Mucosa of rectum (tissue), 2 donors: ENCODE measurements around the gene FIS1.
A peak's percentile ranks its signal among the peaks of the same experiment; 100 is the strongest.
"Not testable (repeated sequence)": the region's sequence is repeated elsewhere in the genome, so short reads cannot be mapped to it uniquely, and the experiment has no call there.

ENCODE experiments used
- H3K27ac ChIP-seq, 2 donors: one replicate each; pipeline ENCODE4 v1.7.0; 2013; ENCODE audit warnings: inconsistent platforms in 2 of 2, low read depth in 2 of 2, low read length in 2 of 2
- H3K27me3 ChIP-seq, 2 donors: one replicate each; pipeline ENCODE4 v1.7.0; 2013; ENCODE audit warnings: low read length in 2 of 2; ENCODE audit not compliant: control insufficient read depth in 2 of 2, insufficient read depth in 2 of 2
- H3K36me3 ChIP-seq, 2 donors: one replicate each; pipeline ENCODE4 v1.7.0; 2013; ENCODE audit warnings: low read length in 2 of 2; ENCODE audit not compliant: control insufficient read depth in 2 of 2, insufficient read depth in 2 of 2
- H3K4me1 ChIP-seq, 2 donors: one replicate each; pipeline ENCODE4 v1.7.0; 2013; ENCODE audit warnings: low read length in 2 of 2, mild to moderate bottlenecking in 1 of 2; ENCODE audit not compliant: control insufficient read depth in 2 of 2, insufficient read depth in 2 of 2
- H3K4me3 ChIP-seq, 2 donors: one replicate each; pipeline ENCODE4 v1.7.0; 2013; ENCODE audit warnings: low read length in 2 of 2
- H3K9ac ChIP-seq, 2 donors: one replicate each; pipeline ENCODE4 v1.7.0; 2013; ENCODE audit warnings: low read length in 2 of 2, low read depth in 1 of 2, mild to moderate bottlenecking in 1 of 2
- H3K9me3 ChIP-seq, 2 donors: one replicate each; pipeline ENCODE4 v1.7.0; 2013; ENCODE audit warnings: low read length in 2 of 2; ENCODE audit not compliant: control insufficient read depth in 2 of 2
- donor health status: healthy.
- donor health status: Normal muscosa, but diverticular disease.

Gene FIS1

GRCh38 chr7:101255796-101256195 is 10.9 kb upstream of the FIS1 start:
- Histone ChIP-seq H3K4me3 (no peak overlapping the region), H3K27ac (no peak overlapping the region), H3K4me1 (peaks cover 5 to 9% of the 10 kb centered on the region in 2 donors), H3K9ac (no peak overlapping the region), H3K9me3 (no peaks in the 10 kb centered on the region), H3K36me3 (no peaks in the 10 kb centered on the region), H3K27me3 (no peaks in the 10 kb centered on the region)

DNA sequence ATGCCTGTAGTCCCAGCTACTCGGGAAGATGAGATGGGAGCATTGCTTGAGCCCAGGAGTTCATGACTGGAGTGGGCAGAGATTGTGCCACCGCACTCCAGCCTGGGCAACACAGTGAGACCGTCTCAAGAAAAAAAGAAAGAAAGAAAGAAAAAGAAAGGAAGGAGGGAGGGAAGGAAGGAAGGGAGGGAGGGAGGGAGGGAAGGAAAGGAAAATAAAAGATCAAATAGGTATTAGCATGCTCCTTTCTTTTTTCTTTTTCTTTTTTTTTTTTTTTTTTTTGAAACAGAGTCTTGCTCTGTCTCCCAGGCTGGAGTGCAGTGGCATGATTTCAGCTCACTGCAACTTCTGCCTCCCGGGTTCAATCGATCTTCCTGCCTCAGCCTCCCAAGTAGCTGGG is 8.3 kb upstream of the FIS1 start:
- not testable (repeated sequence) for H3K27me3 ChIP-seq, H3K9ac ChIP-seq, H3K36me3 ChIP-seq, H3K27ac ChIP-seq, H3K9me3 ChIP-seq, H3K4me1 ChIP-seq
- H3K4me3 ChIP-seq: peak overlapping the region in 1 of 2 donors; percentile 99

DNA sequence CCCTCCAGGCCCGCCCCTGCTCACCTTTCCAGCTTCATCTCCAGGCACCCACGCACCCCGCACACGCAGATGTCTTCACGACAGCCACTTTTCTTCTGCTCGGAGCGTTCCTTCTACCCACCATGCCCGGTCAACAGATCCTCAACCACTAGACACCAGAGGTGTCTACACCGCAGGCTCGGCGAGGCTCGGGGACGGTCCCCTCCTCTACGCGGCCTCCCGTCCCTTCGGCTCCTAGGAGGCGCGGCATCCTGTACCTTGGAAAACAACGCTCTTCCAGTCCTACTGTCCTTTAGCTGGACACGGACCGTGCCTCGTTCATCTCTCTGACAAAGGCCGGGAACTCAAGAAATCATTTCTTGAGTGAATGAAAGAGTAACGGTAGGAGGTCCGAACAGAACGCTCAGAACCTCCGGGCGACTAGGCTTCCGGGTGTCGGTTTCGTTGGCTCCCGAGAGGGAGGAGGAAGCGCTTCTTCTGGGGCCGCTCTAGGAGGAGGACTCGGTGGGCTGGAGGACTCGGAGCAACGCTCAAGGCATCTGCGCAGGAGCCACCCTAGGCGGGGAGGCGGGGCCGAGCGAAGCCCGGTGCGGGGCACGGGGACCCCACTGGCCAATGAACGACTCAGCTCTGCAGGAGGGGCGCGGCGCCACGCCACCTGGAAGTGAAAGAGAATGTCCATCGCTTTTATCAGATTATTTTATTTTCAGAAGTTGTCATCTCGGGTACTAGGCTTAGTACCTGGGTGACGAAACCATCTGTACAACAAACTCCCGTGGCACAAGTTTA is 7.2 kb upstream of the FIS1 start:
- Histone ChIP-seq H3K9me3 (no peaks in the 10 kb centered on the region), H3K36me3 (peaks cover 4 to 5% of the 10 kb centered on the region in 2 donors), H3K27ac (peak overlapping the region; percentile 73 to 86), H3K4me3 (peak overlapping the region; percentile 87 to 99), H3K9ac (peak overlapping the region; percentile 81 to 92), H3K4me1 (peaks cover 9 to 10% of the 10 kb centered on the region in 2 donors), H3K27me3 (no peaks in the 10 kb centered on the region)

- Histone ChIP-seq H3K4me1 (peaks cover 10 to 11% of the 10 kb centered on the region in 2 donors), H3K9me3 (no peaks in the 10 kb centered on the region), H3K27ac (no peak overlapping the region), H3K36me3 (peaks cover 4 to 5% of the 10 kb centered on the region in 2 donors), H3K4me3 (no peak overlapping the region), H3K27me3 (no peaks in the 10 kb centered on the region), H3K9ac (no peak overlapping the region)
Observed at GRCh38 chr7:101250324-101250723, 5.4 kb upstream of the FIS1 start.

DNA sequence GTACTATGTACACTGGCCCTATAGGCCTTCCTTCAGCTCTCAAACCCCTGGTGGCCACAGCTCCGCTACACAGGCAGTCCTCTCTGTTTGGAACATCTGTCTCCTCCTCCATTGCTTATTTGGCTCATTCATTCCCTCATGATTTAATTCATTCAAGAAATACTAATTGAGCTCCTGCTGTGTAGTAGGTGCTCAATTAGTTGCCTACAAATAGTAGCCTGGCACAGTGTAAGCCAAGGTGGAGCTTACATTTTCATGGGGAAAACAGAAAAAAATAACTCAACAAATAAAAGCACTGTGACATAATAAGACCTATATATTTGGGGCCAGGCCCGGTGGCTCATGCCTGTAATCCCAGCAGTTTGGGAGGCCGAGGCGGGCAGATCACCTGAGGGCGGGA is 3.4 kb upstream of the FIS1 start:
- Histone ChIP-seq H3K27me3 (no peaks in the 10 kb centered on the region), H3K4me1 (peaks cover 23 to 25% of the 10 kb centered on the region in 2 donors)

GRCh38 chr7:101245147-101245668 is 327 bp upstream of the FIS1 start:
- Histone ChIP-seq H3K9ac (peak overlapping the region; percentile 96 to 98), H3K27me3 (no peaks in the 10 kb centered on the region), H3K9me3 (no peaks in the 10 kb centered on the region), H3K4me3 (peak overlapping the region; percentile 99 to 100), H3K4me1 (peaks cover 17 to 22% of the 10 kb centered on the region in 2 donors), H3K27ac (peak overlapping the region; percentile 98 to 99), H3K36me3 (peaks cover 14 to 17% of the 10 kb centered on the region in 2 donors)

More for the DNA sequence above, 3.4 kb upstream of the FIS1 start:
- Histone ChIP-seq H3K9me3 (no peaks in the 10 kb centered on the region), H3K4me3 (no peak overlapping the region), H3K36me3 (peaks cover 4 to 5% of the 10 kb centered on the region in 2 donors), H3K9ac (no peak overlapping the region), H3K27ac (no peak overlapping the region)

DNA sequence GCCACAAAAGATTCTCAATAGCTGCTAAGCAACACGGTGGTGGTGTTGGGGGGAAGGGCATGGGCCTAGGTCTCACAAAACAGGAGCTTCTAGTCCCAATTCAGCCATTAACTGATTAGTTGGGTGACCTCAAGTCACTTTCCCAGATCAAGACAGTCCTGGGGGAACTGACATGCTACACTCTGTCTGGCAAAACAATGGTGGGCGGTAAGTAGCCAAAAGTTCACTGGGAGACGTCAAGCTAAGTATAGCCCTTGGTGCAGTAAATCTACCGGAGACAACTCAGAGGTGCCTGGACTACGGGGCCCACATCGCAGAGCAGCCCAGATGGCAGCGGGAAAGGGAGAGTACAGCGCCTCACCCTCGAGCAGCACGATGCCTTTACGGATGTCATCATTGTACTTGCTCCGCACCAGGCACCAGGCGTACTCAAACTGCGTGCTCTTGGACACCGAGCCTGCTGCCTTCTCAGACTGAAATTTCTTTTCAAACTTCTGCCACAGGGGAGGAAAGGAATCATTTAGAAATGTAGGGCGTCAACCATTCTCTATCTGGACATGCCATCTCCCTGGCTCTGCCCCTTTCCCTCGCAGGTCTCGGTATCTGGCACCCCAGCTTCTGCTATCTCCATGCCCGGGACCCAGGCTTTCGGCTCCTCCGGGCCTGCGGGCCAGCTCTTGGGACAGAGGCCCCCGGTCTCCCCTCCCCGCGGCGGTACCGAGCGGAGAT is 1.1 kb downstream of the FIS1 start:
- Histone ChIP-seq H3K4me3 (peak overlapping the region; percentile 99 to 100), H3K27me3 (no peaks in the 10 kb centered on the region), H3K9me3 (no peaks in the 10 kb centered on the region), H3K27ac (peak overlapping the region; percentile 98 to 99), H3K4me1 (peaks cover 17 to 21% of the 10 kb centered on the region in 2 donors), H3K9ac (peak overlapping the region; percentile 96 to 98), H3K36me3 (peaks cover 23 to 25% of the 10 kb centered on the region in 2 donors)

DNA sequence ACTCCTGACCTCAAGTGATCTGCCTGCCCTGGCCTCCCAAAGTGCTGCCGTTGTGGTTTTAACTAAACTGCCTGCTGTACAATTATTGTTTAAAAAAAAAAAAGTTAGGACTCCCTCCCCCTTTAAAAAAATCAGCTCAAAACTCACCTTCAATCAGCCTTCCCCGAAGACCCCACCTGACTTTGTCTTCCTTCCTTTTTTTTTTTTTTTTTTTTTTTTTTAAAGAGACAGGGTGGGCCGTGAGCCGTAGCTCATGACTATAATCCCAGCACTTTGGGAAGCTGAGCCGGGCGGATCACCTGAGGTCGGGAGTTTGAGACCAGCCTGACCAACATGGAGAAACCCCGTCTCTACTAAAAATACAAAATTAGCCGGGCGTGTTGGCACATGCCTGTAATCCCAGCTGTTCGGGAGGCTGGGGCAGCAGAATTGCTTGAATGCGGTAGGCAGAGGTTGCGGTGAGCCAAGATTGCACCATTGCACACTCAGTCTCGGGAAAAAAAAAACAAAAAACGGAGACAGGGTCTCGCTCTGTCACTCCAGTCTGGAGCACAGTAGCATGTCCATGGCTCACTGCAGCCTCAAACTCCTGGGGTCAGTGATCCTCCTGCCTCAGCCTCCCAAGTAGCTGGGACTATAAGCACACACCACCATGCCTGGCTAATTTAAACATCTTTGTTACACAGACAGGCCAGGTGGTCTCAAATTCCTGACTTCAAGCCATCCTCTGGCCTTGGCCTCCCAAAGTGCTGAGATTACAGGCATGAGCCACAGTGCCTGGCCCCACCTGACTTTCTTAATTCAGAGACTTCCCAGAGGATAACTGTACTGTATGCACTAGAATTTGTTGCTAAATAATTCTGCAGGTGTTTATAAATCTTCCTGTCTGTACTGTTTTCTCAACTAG is 3.2 kb downstream of the FIS1 start:
- H3K4me1 ChIP-seq: peaks cover 26 to 40% of the 10 kb centered on the region in 2 donors
- no peaks in the 10 kb centered on the region for H3K27me3 ChIP-seq
- no peak overlapping the region for H3K27ac ChIP-seq
- no peaks in the 10 kb centered on the region for H3K9me3 ChIP-seq
- H3K4me3 ChIP-seq: no peak overlapping the region
- H3K9ac ChIP-seq: no peak overlapping the region
- peaks cover 24% of the 10 kb centered on the region in 2 donors for H3K36me3 ChIP-seq

- no peak overlapping the region for H3K4me3 ChIP-seq
- no peaks in the 10 kb centered on the region for H3K9me3 ChIP-seq
- H3K9ac ChIP-seq: no peak overlapping the region
- peaks cover 24% of the 10 kb centered on the region in 2 donors for H3K36me3 ChIP-seq
- no peak overlapping the region for H3K27ac ChIP-seq
- H3K4me1 ChIP-seq: peaks cover 27 to 46% of the 10 kb centered on the region in 2 donors
- H3K27me3 ChIP-seq: no peaks in the 10 kb centered on the region
Observed at GRCh38 chr7:101241015-101241363, 3.9 kb downstream of the FIS1 start.
